Hepatocyte (in vitro differentiated cells): ENCODE data around the gene ANKRD40. TPM values are rescaled to one million over a fixed set of nuclear protein-coding genes. Genes with fewer than 3 reads are reported as not detected.

Experiments used
- DNase-seq: peaks from one replicate; pipeline ENCODE4 v3.0.0-alpha.2; 2016; ENCODE audit warnings: low spot score
- H2AFZ ChIP-seq: fragments of 200-600 bp; sonication (generic); 2 replicates; pipeline ENCODE4 v1.6.0; 2016; ENCODE audit warnings: antibody characterized with exemption, mild to moderate bottlenecking
- H3K27ac ChIP-seq: fragments of 200-600 bp; sonication (generic); 2 replicates; pipeline ENCODE4 v1.5.1; 2016; ENCODE audit warnings: mild to moderate bottlenecking
- H3K27me3 ChIP-seq: fragments of 200-600 bp; sonication (generic); 2 replicates; pipeline ENCODE4 v1.6.1; 2016
- H3K36me3 ChIP-seq: fragments of 200-600 bp; sonication (generic); replicated peaks from 2 replicates; pipeline ENCODE4 v1.5.1; 2016; ENCODE audit warnings: low read depth; ENCODE audit not compliant: insufficient read depth
- H3K4me1 ChIP-seq: fragments of 200-600 bp; sonication (generic); 2 replicates; pipeline ENCODE4 v1.5.1; 2016; ENCODE audit warnings: mild to moderate bottlenecking, moderate library complexity; ENCODE audit not compliant: insufficient read depth
- H3K4me2 ChIP-seq: fragments of 200-600 bp; sonication (generic); 2 replicates; pipeline ENCODE4 v1.6.0; 2016
- H3K4me3 ChIP-seq: fragments of 200-600 bp; sonication (generic); 2 replicates; pipeline ENCODE4 v1.5.1; 2016; ENCODE audit warnings: mild to moderate bottlenecking
- H3K79me2 ChIP-seq: fragments of 200-600 bp; sonication (generic); 2 replicates; pipeline ENCODE4 v1.6.0; 2017; ENCODE audit warnings: mild to moderate bottlenecking
- H3K9me2 ChIP-seq: fragments of 200-600 bp; sonication (generic); replicated peaks from 2 replicates; pipeline ENCODE4 v1.6.0; 2017; ENCODE audit warnings: mild to moderate bottlenecking; ENCODE audit not compliant: insufficient read depth
- H3K9me3 ChIP-seq: fragments of 200-600 bp; sonication (generic); 2 replicates; pipeline ENCODE4 v1.5.1; 2016; ENCODE audit warnings: low read depth, mild to moderate bottlenecking
- H4K20me1 ChIP-seq: fragments of 200-600 bp; sonication (generic); 2 replicates; pipeline ENCODE4 v1.6.0; 2016; ENCODE audit warnings: mild to moderate bottlenecking; ENCODE audit not compliant: insufficient read depth, poor library complexity, severe bottlenecking
- EZH2 ChIP-seq: fragments of 200-600 bp; sonication (generic); IDR thresholded peaks from 2 replicates; pipeline ENCODE4 v1.6.1; 2016; ENCODE audit warnings: antibody characterized with exemption, mild to moderate bottlenecking, borderline replicate concordance
- EZH2phosphoT487 ChIP-seq: fragments of 200-600 bp; sonication (generic); IDR thresholded peaks from one replicate; pipeline ENCODE4 v1.6.1; 2018; ENCODE audit warnings: antibody characterized with exemption, mild to moderate bottlenecking, low read depth, moderate library complexity; ENCODE audit not compliant: unreplicated experiment, severe bottlenecking
- WGBS: methylation state at CpG from one replicate; pipeline ENCODE4 v1.1.6; 2016; ENCODE audit warnings: low lambda C conversion rate; ENCODE audit errors: missing lambda C conversion rate; 5-methylcytosine and 5-hydroxymethylcytosine counted together
- polyA plus RNA-seq: library from polyadenylated mRNA; unstranded; fragments of >200 nt; fragmentation: Nextera tagmentation; extraction: Ambion mirVana; gene quantifications from 2 replicates; pipeline ENCODE4 v1.2.1, GENCODE V29; 2016
- total RNA-seq: library from RNA; depleted of rRNA; stranded (reverse); fragments of >200 nt; gene quantifications from 2 replicates; pipeline ENCODE4 v1.2.3, GENCODE V29; 2014
- TF ChIP-seq, protein P1 (sequence below): fragments of 200-600 bp; sonication (generic); IDR thresholded peaks from 2 replicates; pipeline ENCODE4 v1.5.1; 2016; ENCODE audit warnings: antibody characterized with exemption, mild to moderate bottlenecking; ENCODE audit not compliant: poor library complexity

ANKRD40 gene
- total and polyA plus RNA-seq, 2 experiments from 2014 or later: 10.3 to 28.1 TPM

DNA sequence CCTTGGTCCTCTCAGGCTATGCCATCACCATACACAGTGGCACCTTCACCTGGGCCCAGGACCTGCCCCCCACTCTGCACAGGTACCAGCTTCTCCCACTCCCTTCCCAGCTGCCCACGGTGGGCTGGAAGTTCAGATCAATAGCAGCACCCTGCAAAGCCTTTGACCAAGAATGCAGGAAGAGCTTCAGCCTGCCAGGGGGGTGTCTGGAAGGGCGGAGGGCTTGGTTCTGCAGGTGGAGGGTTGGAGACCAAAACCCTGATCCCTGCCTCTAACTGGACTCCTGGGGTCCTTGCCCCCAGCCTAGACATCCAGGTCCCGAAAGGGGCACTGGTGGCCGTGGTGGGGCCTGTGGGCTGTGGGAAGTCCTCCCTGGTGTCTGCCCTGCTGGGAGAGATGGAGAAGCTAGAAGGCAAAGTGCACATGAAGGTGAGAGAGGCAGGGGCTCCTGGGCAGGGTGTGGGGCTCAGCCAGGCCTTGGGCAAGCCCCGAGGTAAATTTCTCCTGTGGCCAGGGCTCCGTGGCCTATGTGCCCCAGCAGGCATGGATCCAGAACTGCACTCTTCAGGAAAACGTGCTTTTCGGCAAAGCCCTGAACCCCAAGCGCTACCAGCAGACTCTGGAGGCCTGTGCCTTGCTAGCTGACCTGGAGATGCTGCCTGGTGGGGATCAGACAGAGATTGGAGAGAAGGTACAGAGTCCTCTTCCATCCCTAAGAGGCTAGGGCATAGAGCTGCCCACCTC lies 38.7 kb downstream of the ANKRD40 start:
- Histone ChIP-seq H3K9me3 (no peaks in the 10 kb centered on the region), H4K20me1 (no peaks in the 10 kb centered on the region), H3K4me2 (no peak overlapping the region), H3K79me2 (no peaks in the 10 kb centered on the region), H3K4me3 (no peak overlapping the region), H3K27me3 (no peaks in the 10 kb centered on the region), H3K4me1 (peaks cover 7% of the 10 kb centered on the region), H3K9me2 (no peaks in the 10 kb centered on the region), H3K36me3 (no peaks in the 10 kb centered on the region), H3K27ac (no peak overlapping the region), H2AFZ (no peak overlapping the region)
- TF ChIP-seq EZH2phosphoT487: no peak
- TF ChIP-seq, protein P1, sequence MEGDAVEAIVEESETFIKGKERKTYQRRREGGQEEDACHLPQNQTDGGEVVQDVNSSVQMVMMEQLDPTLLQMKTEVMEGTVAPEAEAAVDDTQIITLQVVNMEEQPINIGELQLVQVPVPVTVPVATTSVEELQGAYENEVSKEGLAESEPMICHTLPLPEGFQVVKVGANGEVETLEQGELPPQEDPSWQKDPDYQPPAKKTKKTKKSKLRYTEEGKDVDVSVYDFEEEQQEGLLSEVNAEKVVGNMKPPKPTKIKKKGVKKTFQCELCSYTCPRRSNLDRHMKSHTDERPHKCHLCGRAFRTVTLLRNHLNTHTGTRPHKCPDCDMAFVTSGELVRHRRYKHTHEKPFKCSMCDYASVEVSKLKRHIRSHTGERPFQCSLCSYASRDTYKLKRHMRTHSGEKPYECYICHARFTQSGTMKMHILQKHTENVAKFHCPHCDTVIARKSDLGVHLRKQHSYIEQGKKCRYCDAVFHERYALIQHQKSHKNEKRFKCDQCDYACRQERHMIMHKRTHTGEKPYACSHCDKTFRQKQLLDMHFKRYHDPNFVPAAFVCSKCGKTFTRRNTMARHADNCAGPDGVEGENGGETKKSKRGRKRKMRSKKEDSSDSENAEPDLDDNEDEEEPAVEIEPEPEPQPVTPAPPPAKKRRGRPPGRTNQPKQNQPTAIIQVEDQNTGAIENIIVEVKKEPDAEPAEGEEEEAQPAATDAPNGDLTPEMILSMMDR: no peak
- TF ChIP-seq EZH2: no peak
- 93% methylated on average over 9 of the region's 9 CpGs for WGBS
- no peak for DNase-seq

DNA sequence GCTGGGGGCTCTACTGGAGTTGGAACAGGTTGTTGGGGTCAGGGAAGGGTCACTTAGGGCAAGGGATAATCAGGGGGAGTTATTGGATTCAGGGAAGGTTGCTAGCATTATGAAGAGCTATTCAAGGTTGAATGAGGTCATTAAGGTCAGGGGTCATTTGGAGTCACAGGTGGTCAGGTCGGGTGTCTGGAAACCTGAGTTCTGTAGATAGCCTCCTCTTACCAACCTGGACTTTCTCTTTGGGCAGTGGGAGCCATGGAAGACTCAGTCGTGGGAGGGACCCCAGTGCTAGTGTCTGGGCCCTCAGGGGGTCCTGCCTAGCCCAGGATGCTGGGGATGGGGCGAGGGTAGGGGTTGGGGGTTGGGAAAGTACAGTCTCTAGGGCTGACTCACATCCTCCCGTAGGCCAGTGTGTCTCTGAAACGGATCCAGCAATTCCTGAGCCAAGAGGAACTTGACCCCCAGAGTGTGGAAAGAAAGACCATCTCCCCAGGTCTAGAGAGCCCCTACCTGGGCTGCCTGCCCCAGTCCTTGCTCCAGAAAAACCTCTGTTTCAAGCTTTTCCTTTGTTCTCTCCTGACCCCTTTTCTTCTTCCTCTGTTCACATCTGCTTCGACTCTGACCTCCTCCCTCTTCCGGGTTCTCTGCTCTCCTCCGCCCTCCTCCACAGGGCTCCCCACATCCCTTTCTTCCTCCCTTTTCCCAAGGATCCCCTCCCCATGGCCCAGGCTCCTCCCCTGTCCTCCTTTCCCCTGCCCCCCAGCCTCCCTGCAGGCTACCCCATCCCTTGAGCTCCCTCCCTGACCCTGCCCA lies 39.5 kb downstream of the ANKRD40 start:
- no peaks in the 10 kb centered on the region for H3K79me2 ChIP-seq
- H2AFZ ChIP-seq: no peak overlapping the region
- TF ChIP-seq, protein P1: no peak
- TF ChIP-seq EZH2: no peak
- TF ChIP-seq EZH2phosphoT487: no peak
- no peak for DNase-seq
- WGBS: 53% methylated on average over 5 of the region's 8 CpGs
- no peaks in the 10 kb centered on the region for H3K27me3 ChIP-seq
- H3K36me3 ChIP-seq: no peaks in the 10 kb centered on the region
- no peak overlapping the region for H3K27ac ChIP-seq
- H3K9me2 ChIP-seq: no peaks in the 10 kb centered on the region
- H3K9me3 ChIP-seq: no peaks in the 10 kb centered on the region
- no peak overlapping the region for H3K4me3 ChIP-seq
- peaks cover 7% of the 10 kb centered on the region for H3K4me1 ChIP-seq
- H3K4me2 ChIP-seq: no peak overlapping the region
- H4K20me1 ChIP-seq: no peaks in the 10 kb centered on the region

DNA sequence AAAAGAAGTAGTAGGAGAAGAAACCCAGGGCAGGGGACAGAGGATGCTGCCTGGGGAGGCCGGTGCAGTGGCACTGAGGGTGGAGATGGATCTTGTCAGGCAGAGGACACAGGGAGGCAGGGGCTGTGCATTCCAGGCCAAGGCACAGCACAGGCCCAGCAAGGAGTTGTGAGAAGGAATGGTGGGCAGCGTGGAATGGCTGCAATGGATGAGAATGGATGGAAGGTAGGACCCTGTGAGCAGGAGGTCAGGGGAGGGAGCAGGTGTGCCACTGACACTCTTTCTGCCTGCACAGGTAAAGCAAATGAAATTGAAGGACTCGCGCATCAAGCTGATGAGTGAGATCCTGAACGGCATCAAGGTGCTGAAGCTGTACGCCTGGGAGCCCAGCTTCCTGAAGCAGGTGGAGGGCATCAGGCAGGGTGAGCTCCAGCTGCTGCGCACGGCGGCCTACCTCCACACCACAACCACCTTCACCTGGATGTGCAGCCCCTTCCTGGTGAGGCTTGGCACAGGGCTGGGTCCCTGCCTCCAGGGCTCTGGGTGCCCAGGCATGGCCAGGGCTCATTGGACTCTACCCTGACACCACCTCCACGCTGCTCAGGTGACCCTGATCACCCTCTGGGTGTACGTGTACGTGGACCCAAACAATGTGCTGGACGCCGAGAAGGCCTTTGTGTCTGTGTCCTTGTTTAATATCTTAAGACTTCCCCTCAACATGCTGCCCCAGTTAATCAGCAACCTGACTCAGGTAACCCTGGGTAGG lies 40.3 kb downstream of the ANKRD40 start:
- Histone ChIP-seq H3K36me3 (no peaks in the 10 kb centered on the region), H3K9me2 (no peaks in the 10 kb centered on the region), H3K27ac (no peak overlapping the region), H3K4me3 (no peak overlapping the region), H2AFZ (no peak overlapping the region), H3K9me3 (no peaks in the 10 kb centered on the region), H3K79me2 (no peaks in the 10 kb centered on the region), H3K4me1 (peaks cover 7% of the 10 kb centered on the region), H3K27me3 (no peaks in the 10 kb centered on the region), H3K4me2 (no peak overlapping the region), H4K20me1 (no peaks in the 10 kb centered on the region)
- DNase-seq: no peak
- no peak for TF ChIP-seq EZH2phosphoT487
- TF ChIP-seq, protein P1: no peak
- TF ChIP-seq EZH2: no peak
- 86% methylated on average over 14 of the region's 14 CpGs for WGBS
